CD1c-positive myeloid dendritic cell (primary cell): ENCODE results near the gene KLHL13.
A peak's percentile ranks its signal among the peaks of the same experiment; 100 is the strongest.
"Not testable (repeated sequence)": the region's sequence is repeated elsewhere in the genome, so short reads cannot be mapped to it uniquely, and the experiment has no call there.

ENCODE experiments used
- DNase-seq: peaks from one replicate; pipeline ENCODE4 v3.0.0-alpha.2; 2016; ENCODE audit errors: extremely low spot score

The KLHL13 gene

GRCh38 chrX:118074196-118074595 is 42.4 kb downstream of the KLHL13 start:
- DNase-seq: no peak

GRCh38 chrX:118066867-118067515 is 49.6 kb downstream of the KLHL13 start:
- DNase-seq: no peak

DNA sequence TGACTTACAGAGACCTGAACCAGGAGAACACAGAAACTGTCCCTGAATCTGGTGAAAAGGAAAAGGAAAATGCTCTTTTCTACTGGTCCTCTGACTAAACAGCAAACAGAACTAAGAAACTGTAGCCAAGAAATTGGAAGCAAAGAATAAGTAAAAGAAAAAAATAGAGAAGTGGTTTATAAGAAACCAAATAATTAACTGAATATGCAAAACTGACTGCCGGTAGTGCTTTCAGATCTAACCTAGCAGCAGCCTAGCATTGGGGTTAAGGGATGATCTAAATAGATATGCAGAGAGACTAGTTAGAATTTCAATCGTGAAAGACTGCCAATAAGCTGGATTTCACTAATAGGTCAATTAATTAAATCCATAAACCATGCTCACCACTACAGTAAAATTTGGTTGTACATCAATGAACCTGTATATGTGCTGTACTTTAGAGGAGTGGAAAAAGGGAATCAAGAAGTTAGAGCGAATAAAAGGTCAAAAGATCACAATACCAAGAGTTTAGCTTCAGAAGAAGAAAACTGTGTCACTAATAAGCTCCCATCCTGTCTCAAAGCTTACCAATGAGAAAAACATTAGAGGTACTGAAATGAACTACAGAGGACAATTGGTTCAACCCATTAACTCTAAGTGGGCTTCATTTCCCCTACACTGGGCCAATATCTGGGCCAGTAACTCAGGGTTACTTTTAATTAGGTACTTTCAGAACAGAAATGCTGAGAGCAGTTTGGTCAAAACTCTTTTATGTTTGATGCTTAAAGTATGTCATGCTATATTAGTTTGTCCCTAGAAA is 53.6 kb downstream of the KLHL13 start:
- no peak for DNase-seq

DNA sequence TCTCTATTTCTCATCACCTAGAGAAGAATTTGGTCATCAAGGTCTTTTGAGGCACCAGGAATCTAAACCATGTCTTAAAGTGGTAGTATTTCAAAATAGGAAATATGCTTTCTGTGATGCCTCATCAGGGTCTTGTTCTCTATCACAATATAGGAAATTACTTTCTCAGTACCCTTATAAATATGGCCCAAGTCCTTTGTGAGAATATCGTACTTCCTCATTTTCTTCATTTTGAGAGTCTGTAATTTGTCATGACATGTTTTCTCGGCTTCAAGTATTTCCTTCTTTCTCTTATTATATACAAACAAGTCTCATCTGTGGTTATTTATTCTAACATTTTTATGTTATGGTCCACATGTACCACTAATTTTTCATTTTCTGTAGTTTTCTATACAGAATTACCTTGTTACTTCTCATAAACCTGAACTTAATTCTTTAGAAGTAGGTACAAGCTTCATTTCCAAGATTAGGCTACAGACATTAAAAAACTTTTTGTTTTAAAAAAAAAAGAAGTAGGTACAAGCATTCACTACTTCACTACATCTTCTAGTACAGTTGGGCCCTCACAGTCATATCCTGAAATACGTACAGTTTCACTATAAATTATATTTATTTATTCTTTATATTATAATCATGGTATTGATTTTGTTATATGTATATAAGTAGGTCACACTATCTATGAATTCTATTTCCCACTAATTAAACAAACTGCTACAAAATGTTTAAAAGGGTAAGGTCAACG is 54.4 kb downstream of the KLHL13 start:
- peak; percentile 23 for DNase-seq

DNA sequence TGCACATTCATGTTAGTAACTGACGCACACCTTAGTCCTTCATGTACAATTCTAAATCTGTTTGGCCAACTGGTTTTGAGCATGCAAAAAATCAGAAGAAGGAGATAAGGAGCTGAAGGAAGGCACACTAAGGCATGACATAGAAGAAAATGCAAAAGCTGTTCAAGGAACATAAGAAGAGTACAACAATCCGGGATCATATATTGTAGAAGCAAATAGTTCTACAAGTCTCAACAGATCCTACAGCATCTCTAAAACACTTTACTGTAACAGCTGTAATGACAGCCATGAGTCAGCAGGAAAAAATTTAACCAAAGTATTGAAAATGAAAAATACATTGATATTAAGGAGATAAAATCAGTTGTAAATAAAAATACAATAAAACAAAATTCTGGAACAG is 57.7 kb downstream of the KLHL13 start:
- no peak for DNase-seq

DNA sequence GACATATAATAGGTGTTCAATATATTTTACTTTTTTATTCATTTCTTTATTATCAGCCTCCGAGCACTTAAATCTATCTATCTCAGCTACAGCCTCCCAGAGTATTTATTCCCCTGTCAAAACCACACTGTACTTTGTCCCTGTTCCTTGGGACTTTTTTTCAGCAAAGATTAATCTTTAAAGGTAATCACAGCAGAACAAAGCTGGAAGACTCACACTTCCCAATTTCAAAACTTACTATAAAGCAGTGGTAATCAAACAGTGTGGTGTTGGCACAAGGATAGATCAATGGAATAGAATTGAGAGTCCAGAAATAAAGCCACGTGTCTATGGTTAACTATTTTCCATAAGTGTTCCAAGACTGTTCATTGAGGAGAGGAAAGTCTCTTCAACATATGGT is 59.7 kb downstream of the KLHL13 start:
- no peak for DNase-seq

DNA sequence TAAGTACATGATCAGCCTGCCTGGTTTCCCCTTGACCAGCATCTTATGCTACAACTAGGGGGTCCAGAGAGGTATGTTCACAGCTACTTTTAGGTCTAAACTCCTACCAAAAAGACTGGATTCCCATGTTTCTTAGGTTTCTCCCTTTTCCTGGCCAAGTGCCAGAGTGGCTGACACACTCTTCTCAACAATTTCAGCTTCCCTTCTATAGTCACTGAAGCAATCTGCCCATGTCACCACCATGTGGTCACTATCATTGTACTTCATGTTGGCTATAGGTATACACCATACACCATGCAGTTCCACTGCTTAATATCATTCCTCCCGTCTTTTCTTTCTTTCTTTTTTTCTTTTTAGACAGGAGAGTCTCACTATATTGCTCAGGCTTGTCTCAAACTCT is 66.9 kb downstream of the KLHL13 start:
- no peak for DNase-seq

DNA sequence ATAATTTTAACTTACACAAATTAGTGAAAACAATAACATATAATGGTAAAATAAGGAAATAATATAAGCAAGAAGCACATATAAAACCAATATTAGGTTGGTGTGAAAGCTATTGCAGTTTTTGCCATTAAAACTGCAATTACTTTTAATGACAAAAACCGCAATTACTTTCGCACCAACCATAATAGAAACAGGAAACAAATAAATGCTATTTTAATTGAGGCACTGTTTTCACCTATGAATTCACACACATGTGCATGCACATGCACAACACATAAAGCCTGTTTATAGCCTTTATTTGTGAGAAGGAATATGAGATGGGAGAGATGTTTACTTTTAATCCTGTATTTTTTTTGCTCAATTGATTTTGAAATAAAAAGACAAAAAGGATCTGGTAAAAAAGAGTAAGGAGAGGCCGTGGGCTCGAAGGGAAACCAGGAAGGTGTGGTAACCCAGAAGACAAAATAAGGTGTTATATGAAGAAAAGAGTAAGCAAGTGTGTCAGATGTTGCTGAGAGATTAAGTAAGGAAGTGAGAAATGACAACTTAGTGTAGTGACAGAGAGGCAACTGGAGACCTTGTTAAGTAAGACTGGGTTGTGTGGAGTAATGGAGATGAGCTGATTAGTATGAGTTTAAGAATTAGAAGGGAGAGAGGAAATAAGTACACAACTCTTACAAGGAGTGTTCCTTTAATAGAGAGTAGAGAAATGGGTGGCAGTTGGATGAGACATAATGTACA is 69.0 kb downstream of the KLHL13 start:
- DNase-seq: no peak

DNA sequence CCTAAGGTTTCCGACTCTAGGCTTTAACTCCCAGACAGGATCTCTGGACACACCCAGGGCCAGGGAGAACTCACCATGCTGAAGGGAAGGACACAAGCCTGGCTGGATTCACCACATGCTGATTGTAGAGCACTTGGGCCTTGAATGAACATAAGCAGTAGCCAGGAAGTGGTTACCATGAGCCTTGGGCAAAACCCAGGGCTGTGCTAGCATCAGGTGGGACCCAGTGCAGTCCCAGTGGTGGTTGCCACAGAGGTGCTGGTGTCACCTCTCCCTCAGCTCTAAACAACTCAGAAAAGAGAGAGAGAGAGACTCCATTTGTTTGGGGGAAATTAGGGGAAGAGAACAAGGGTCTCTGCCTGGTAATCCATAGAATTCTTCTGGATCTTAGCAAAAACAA is 77.0 kb downstream of the KLHL13 start:
- no peak for DNase-seq

- DNase-seq: no peak
Observed at GRCh38 chrX:118038614-118039365, 77.8 kb downstream of the KLHL13 start.

DNA sequence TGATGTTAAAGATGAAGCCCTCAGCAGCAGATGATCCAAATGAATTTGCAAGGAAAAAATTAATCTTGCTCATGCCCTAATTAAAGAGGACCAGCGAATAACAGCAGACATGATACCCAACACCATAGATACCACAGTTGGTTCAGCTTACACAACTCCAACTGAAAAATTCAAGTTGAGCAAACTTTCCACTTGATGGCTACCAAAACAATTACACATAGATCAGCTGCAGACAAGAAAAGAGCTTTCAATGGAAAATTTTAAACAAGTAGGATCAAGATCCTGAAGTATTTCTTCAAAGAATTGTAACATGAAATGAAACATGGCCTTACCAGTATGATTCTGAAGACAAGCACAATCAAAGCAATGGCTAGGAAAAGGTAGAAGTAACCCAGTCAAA is 90.0 kb downstream of the KLHL13 start:
- DNase-seq: no peak

DNA sequence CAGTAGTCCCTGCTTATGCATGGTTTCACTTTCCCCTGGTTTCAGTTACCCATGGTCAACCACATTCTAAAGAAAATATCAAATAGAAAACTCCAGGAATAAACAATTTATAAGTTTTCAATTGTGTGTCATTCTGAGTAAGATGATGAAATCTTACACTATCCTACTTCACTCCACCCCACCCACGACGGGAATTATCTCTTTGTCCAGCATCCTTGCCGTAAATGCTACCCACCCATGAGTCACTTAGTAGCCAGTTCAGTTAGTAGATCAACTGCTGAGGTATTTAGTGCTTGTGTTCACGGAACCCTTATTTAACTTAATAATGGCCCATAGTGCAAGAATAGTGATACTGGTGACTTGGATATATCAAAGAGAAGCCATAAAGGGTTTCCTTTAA is 91.4 kb downstream of the KLHL13 start:
- no peak for DNase-seq

DNA sequence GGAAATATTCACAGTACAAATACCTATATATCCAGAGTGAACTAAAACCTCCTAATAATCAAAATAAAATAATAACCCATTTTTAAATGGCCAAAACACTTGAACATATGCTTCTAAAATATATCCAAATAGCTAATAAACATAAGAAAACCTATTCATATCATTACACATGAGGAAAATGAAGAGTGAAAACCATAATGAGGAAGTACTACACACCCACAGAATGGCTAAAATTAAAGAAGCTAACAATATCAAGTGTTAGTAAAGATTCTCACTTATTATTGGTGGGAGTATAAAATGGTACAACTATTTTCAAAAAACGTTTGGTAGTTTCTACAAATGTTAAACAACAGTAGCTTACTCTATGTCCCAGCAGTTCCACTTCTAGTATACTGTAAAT is 92.1 kb downstream of the KLHL13 start:
- peak; percentile 1 for DNase-seq

DNA sequence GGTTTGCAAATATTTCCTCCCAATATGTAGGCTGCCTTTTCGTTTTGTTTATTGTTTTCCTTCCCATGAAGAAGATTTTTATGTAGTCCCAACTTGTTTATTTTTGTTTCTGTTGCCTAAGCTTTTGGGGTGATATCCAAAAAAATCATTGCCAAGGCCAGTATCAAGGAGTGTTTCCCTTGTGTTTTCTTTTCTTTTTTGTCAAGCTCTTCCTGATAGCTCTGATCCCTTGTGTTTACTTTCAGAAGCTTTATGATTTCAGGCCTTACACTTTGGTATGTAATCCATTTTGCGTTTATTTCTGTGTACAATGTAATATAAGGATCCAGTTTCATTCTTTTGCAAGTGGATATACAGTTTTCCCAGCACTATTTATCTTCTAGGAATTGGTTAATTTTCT is 93.9 kb downstream of the KLHL13 start:
- no peak for DNase-seq

DNA sequence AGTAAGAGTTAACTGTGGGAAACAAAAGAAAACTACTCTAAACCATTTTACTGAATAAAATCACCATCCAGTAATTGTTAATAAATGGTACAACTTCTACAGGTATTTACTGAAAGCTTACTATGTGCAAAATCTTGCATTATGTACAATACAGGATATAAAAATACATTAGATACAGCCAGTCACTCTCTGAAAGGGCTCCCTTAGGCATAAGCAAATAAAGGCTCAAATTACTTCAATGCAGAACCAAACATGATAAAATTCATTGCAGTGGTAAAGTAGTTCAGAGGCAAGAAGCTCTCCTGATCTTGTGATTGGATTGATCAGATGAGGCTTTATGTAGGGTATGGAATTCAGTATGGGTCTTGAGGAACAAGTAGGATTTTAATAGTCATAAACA is 100.2 kb downstream of the KLHL13 start:
- no peak for DNase-seq

- not testable (repeated sequence) for DNase-seq
Observed at GRCh38 chrX:118002417-118002816, 114.2 kb downstream of the KLHL13 start.

- DNase-seq: no peak
Observed at GRCh38 chrX:118000518-118000917, 116.1 kb downstream of the KLHL13 start.

DNA sequence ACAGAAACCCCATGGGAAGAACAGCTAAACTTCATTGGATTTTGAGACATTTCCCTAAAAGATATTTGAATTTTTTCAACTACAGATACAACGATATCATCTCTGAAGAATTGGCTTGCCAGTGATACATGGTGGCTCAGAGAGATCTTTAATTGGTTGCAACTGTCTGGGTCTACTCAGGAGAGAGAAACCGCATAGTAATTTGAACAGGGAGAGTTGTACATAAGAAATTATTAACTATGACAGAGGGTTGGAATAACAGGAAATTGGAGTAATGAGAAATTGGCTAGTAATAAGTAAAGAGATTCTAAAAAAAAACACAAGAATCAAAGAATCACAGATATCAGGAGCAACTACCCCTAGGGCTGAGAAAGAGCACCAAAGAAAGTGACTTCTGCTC is 118.4 kb downstream of the KLHL13 start:
- no peak for DNase-seq

DNA sequence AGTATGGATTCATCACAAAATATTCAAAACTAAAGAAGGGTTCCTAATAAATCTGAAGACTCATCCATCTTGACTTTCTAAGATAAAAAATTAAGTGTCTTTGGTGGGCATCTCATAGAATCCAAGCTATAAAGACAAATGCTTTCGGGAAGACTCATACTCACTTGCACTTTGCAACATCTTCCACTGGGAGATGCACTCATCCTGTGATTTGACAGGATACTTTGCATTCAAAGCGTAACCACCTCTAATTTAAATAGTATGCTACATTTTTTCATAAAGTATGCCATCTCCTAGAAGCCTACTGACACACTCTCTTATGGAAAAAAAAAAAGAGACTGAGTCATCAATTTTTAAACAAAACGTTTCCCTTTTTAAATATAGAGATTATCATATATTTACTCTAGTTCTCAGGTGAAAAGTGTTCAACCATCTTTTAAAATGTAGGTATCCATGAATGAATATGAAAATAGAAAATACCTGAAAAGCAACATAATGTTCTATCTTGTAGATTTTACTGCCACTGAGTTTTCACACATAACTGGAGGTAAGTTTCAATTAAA is 119.6 kb downstream of the KLHL13 start:
- no peak for DNase-seq

GRCh38 chrX:117996408-117996807 is 120.2 kb downstream of the KLHL13 start:
- DNase-seq: no peak

DNA sequence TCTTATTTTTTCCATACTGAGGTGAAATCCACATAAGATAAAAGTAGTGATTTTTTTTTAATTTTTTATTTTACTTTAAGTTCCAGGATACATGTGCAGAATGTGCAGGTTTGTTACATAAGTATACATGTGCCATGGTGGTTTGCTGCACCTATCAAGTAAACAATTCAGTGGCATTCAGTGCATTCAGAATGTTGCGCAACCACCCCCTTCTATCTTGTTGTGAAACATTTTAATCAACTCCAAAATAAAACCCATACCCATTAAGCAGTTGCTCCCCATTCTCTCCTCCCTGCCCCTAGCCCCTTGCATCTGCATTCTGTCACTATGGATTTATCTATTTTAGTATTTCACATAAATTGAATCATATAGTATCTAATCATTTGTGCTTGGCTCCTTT is 121.2 kb downstream of the KLHL13 start:
- no peak for DNase-seq
